ENCODE measurements around the gene SPOCK2.

The SPOCK2 gene

DNA sequence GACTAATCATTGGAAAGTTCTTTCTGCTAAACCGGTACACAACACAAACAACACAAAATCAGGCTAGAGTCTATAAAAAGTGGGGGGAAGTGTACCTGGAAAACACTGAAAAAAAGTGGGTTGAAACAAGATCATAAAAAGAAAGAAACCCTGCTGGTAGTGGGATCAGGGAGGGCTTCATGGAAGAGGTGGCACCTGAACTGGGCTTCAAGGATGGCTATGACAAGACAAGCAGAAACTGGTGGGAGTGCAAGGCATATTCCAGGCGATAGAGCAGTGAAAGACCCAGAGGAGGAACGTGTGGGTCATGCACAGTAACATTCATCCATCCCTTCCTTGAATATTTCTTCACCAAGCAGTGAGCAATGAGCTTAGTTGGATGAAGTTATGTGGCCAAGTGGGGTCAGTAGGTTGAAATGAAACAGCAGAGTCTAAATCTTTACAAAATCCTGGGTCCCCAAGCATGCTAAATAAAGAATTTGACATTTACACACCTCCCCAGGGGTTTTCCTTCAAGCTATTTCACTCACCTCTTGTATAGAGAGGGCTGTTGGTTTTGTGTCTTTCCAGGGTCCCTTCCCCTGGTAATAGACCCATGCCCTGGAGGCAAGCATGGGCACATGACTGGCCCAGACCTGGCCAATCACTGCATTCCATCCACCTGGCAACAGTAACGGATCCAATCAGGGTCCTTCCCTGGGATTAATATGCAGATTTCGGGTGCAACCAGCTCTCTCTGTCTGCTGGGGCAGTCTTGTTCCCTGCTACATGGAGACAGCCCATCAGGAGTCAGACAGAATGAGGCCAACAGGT lies 38.2 kb downstream of the SPOCK2 start:
- no peak overlapping the region for H3K27ac Mint-ChIP-seq
- H3K4me1 Mint-ChIP-seq (ENCODE audit: low read depth), result peaks cover 13% of the 10 kb centered on the region
- no peaks in the 10 kb centered on the region for H3K27me3 Mint-ChIP-seq (ENCODE audit: low read depth)
- H3K4me3 Mint-ChIP-seq, result no peak overlapping the region
- no peaks in the 10 kb centered on the region for H3K9me3 Mint-ChIP-seq
- no peaks in the 10 kb centered on the region for H3K36me3 Mint-ChIP-seq (ENCODE audit: low read depth)

DNA sequence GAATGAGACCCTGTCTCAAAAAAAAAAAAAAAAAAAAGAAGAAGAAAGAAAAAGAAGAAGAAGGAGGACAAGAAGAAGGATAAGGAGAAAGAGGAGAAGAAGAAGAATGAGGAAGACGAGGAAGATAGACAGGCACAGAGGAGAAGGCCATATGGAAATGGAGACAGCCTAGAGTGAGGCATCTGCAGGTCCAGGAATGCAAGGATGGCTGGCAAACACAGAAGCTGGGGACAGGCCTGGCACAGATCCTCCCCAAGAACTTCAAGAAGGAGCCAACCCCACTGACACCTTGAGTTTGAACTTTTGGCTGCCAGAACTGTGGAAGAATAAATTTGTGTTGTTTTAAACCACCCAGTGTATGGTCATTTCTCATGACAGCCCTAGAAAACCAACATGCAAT lies 38.9 kb downstream of the SPOCK2 start:
- H3K4me1 Mint-ChIP-seq (ENCODE audit: low read depth), result peaks cover 10% of the 10 kb centered on the region
- no peaks in the 10 kb centered on the region for H3K9me3 Mint-ChIP-seq
- H3K27ac Mint-ChIP-seq, result no peak overlapping the region
- H3K36me3 Mint-ChIP-seq (ENCODE audit: low read depth), result no peaks in the 10 kb centered on the region
- H3K4me3 Mint-ChIP-seq, result no peak overlapping the region
- H3K27me3 Mint-ChIP-seq (ENCODE audit: low read depth), result no peaks in the 10 kb centered on the region

DNA sequence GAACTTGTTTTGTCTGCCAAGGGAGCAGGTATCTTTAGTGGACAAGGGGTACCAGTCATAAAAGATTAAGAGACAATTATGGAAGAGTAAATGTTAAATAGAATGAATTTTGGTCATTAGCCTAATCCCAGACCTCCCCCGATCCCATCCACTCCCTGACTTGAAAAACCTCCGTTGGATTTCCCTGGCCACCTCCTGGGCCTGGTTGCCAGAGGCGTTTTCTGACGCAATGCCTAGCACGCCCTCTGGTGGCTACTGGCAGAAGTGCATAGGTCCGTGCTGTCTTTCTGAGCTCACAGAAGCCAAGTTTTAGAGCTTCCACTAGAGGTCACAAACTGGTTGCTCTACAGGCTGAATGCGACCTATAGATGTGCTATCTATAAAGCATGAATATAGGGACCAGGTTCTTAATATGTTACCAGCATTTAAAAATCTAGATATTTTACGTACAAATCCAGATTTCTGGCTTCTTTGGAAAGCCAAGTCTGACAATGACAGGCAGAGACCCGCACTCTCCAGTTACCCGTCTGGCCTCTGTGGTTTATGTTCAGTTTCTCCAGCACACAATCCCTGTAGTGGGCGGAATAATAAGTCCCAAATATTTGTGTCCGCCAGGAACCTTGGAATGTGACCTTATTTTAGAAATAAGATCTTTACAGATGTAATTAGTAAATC lies 39.8 kb downstream of the SPOCK2 start:
- no peaks in the 10 kb centered on the region for H3K27me3 Mint-ChIP-seq (ENCODE audit: low read depth)
- peaks cover 10% of the 10 kb centered on the region for H3K4me1 Mint-ChIP-seq (ENCODE audit: low read depth)
- peak overlapping the region; percentile 50 for H3K27ac Mint-ChIP-seq
- H3K4me3 Mint-ChIP-seq, result no peak overlapping the region
- no peaks in the 10 kb centered on the region for H3K9me3 Mint-ChIP-seq
- H3K36me3 Mint-ChIP-seq (ENCODE audit: low read depth), result no peaks in the 10 kb centered on the region

DNA sequence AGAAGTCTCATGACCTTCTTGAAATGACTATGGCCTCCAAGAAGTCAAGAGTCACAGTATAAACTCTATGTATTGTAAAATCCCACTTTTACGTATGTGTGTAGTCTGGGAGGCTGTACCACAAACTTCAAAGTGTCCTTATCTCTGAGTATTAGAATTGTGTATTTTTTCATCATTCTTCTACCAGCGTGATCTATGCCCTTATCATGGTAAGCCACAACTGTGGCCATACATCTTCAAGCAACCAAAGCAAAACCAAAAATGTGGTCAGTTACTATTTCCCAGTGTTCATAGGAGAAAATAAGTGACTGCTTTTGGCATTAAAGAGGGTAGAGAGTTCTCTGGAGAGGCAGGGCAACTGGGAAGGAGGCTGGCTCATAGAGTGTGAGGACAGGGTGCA lies 42.8 kb downstream of the SPOCK2 start:
- Mint-ChIP-seq H3K4me3 (no peak overlapping the region), H3K27ac (no peak overlapping the region), H3K4me1 (ENCODE audit: low read depth) (peaks cover 10% of the 10 kb centered on the region), H3K36me3 (ENCODE audit: low read depth) (no peaks in the 10 kb centered on the region), H3K9me3 (no peaks in the 10 kb centered on the region), H3K27me3 (ENCODE audit: low read depth) (no peaks in the 10 kb centered on the region)

DNA sequence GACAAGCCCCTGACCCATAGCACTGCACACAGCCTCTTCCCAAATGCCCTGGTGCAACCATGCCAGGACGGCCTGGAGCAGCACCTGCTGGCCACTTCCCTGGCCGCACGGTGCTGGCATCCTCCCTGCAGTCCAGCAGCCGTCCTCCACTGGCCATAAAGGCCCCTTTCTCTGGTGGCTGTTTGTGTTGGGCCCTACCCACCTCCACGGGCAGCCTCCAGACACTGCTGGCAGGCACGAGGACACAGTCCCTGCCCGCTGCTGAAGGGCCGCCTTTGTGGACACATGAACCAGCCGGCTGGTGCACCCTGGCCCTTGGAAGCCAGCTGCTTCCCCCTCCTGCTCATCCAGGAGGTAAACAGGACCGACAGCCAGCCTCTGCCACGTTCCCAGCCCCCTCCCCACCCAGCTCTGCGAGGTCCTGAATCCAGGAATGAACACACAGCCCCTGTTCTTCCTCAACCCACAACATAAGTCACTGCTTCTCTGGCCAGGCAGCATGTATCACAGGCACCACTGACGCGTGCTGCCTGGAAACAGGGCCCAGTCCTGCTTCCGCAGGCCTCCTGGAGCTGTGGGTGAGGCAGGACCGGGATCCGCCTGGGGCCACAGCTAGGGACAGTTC lies 43.8 kb downstream of the SPOCK2 start:
- no peak overlapping the region for H3K27ac Mint-ChIP-seq
- peaks cover 10% of the 10 kb centered on the region for H3K4me1 Mint-ChIP-seq (ENCODE audit: low read depth)
- no peaks in the 10 kb centered on the region for H3K9me3 Mint-ChIP-seq
- H3K36me3 Mint-ChIP-seq (ENCODE audit: low read depth), result no peaks in the 10 kb centered on the region
- no peak overlapping the region for H3K4me3 Mint-ChIP-seq
- H3K27me3 Mint-ChIP-seq (ENCODE audit: low read depth), result no peaks in the 10 kb centered on the region

DNA sequence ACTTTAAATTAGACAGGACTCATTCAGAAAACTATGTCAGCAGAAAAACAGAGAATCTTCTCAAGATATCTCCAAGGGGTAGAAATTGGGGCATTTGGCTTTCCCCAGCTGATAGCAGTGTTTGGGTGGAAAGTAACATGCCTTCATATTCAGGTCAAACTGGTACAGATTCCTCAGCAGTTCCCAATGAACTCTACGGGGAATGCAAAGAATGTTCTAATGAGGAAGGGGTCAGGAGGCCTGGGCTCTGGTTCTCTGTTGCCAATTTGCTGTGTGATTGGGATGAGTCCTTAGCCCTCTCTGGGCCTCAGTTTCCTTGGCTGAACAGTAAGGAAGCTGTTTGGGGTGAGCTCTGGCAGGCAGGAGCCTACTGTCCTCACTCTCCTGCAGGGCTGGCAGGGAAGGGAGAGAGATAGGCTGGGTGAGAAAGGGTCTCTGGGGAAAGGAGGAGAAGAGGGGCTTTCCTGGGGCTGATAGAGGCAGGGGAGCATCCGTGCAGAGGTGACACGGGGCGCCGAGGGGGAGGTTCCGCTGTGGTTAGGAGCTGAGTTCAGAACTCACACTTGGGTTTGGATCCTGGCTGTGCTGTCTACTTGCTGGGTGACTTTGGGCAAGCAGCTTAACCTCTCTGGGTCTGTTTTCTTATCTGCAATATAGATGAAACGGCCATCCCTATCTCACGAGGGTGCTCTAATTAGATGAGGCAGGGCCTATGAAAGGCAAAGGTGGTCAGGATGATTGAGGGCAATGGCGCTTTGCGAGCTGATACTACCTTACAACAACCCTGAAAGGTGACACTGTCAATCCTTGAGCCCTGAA lies 45.1 kb downstream of the SPOCK2 start:
- H3K4me1 Mint-ChIP-seq (ENCODE audit: low read depth), result peaks cover 3% of the 10 kb centered on the region
- H3K4me3 Mint-ChIP-seq, result no peak overlapping the region
- no peaks in the 10 kb centered on the region for H3K27me3 Mint-ChIP-seq (ENCODE audit: low read depth)
- H3K9me3 Mint-ChIP-seq, result no peaks in the 10 kb centered on the region
- no peaks in the 10 kb centered on the region for H3K36me3 Mint-ChIP-seq (ENCODE audit: low read depth)
- H3K27ac Mint-ChIP-seq, result no peak overlapping the region

DNA sequence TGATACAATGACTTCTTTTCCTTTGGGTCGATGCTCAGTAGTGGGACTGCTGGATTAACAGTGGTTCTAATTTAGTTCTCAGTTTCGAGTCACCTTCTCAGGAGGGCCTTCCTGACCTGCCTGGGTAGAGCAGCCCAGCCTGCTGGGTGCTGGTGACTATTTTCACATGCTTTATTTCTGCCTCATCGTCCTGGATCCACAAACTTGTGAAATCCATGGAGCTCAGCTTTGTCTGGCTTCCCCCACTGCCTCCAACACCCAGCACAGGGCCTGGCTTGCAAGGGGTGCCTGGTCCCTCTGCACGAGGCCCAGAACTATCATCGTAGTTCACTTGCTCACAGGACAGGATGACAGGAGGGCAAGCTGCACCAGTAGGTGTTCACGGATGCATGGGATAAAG lies 46.9 kb downstream of the SPOCK2 start:
- Mint-ChIP-seq H3K9me3 (no peaks in the 10 kb centered on the region), H3K36me3 (ENCODE audit: low read depth) (no peaks in the 10 kb centered on the region), H3K4me1 (ENCODE audit: low read depth) (peaks cover 3% of the 10 kb centered on the region), H3K4me3 (no peak overlapping the region), H3K27me3 (ENCODE audit: low read depth) (no peaks in the 10 kb centered on the region), H3K27ac (no peak overlapping the region)

DNA sequence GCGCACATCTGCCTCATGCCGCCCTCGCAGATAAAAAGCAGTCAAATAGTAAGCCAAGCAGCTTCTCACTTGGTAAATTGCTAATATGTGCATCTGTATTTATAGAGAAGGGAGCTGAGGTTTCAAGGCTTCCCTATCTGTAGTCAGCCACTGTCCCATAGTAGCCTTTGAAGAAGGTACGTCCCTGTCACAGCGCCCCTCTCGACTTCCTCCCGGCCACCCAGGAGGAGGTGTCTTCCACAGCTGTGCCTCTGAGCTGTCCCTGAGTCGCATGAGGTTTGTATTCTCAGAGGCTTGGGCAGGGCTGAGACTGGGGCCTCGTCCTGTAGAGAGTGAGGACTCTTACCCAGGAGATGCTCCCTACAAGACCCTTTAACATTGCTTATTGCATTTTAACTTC lies 49.0 kb downstream of the SPOCK2 start:
- Mint-ChIP-seq H3K9me3 (no peaks in the 10 kb centered on the region), H3K27ac (no peak overlapping the region), H3K36me3 (ENCODE audit: low read depth) (no peaks in the 10 kb centered on the region), H3K4me3 (no peak overlapping the region), H3K4me1 (ENCODE audit: low read depth) (no peaks in the 10 kb centered on the region), H3K27me3 (ENCODE audit: low read depth) (no peaks in the 10 kb centered on the region)

DNA sequence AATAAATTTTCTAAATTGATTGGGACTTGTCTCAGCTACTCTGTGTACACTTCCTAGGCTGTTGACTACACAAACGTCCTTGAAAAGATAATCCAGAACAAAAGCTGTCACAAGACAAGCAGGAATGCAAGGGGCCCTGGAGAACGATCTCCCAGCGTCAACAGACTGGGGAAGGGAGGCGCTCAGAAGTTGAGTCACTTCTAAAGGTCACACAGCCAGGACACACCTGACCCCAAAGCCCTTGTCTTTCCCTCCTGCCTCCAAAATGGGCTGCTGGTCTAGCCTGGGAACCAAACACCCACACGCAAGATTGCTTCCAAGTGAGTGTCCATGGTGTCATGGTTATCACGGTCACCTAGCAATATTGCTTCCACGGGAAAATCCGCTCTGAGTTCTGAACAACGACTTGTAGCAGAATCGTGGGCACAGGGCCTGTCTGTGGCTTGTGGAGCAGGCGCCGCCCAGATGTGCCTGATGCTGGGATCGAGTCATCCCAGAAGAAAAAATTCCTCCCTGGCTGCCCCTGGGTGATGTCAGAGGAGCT lies 49.8 kb downstream of the SPOCK2 start:
- no peaks in the 10 kb centered on the region for H3K4me1 Mint-ChIP-seq (ENCODE audit: low read depth)
- no peak overlapping the region for H3K27ac Mint-ChIP-seq
- H3K4me3 Mint-ChIP-seq, result no peak overlapping the region
- no peaks in the 10 kb centered on the region for H3K9me3 Mint-ChIP-seq
- no peaks in the 10 kb centered on the region for H3K36me3 Mint-ChIP-seq (ENCODE audit: low read depth)
- no peaks in the 10 kb centered on the region for H3K27me3 Mint-ChIP-seq (ENCODE audit: low read depth)

DNA sequence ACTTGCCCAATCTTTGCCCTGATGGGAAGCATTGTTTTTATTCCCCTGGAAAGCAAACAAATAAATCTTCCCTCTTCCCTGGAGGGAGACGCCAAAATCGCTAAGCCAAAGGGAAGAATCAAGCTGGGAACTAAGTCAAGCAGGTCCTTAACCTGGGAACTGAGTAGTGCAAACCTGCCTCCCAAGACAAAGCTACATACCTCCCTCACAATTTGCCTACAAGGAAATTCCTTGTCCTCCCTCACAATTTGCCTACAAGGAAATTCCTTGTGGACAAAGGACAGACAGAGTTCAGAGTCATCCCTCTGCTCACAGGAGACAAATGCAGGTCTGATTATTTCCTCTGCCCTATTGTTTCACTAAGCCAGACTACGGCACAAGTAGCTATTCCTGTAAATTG lies 50.5 kb downstream of the SPOCK2 start:
- H3K27ac Mint-ChIP-seq, result no peak overlapping the region

DNA sequence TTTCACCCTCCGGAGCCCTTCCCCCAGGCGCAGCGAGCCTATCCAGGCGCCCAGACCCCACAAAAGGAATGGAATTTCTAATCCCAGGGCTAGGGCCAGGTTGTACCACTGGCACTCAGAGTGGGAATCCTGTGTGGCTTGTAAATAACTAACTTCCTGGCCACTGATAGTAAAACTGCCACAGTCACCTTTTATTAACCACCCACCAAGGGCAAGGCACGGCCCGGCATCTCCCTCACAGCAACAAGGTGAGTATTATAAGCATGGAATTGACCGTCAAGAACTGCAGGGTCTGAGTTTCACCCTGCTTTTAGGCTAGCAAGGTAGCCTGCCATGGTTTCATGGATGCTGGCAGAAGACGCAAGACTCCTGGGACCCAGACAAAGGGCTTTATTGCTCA lies 51.1 kb downstream of the SPOCK2 start:
- H3K9me3 Mint-ChIP-seq, result no peaks in the 10 kb centered on the region
- H3K4me1 Mint-ChIP-seq (ENCODE audit: low read depth), result no peaks in the 10 kb centered on the region
- H3K36me3 Mint-ChIP-seq (ENCODE audit: low read depth), result no peaks in the 10 kb centered on the region
- no peak overlapping the region for H3K27ac Mint-ChIP-seq
- no peaks in the 10 kb centered on the region for H3K27me3 Mint-ChIP-seq (ENCODE audit: low read depth)
- H3K4me3 Mint-ChIP-seq, result no peak overlapping the region

More for the DNA sequence above, 50.5 kb downstream of the SPOCK2 start:
- no peaks in the 10 kb centered on the region for H3K9me3 Mint-ChIP-seq
- H3K4me3 Mint-ChIP-seq, result no peak overlapping the region
- no peaks in the 10 kb centered on the region for H3K4me1 Mint-ChIP-seq (ENCODE audit: low read depth)
- no peaks in the 10 kb centered on the region for H3K27me3 Mint-ChIP-seq (ENCODE audit: low read depth)
- no peaks in the 10 kb centered on the region for H3K36me3 Mint-ChIP-seq (ENCODE audit: low read depth)

DNA sequence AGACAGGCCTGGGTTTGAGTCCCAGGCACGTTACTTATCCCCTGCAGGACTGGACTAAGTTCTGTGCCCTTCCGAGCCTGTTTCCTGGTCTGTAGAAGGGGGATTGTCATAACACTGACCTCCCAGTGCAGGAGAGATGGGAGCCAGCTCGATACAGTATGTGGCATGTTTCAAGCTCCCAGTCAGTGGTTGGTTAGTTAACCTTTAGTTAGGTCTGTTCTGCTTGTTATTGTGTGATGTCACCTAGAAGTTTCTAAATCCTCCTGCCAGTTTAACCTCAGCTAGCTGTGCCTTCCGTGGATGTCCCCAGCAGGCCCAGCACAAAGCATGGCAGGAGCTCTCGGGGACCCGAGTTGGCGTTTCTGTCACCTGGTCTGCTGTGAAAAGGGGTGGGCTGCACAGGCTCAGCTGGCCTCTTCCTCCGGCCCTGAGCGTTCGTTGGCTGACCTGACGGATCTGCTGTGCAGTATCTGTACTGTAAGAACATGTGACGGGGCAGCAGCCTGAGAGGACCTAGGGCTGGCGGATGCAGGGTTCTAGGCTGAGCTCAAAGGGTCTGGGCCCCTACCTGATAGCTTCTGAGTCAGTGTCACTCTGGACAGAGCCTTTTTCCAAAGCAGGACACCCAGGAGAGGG lies 53.0 kb downstream of the SPOCK2 start:
- Mint-ChIP-seq H3K4me1 (ENCODE audit: low read depth) (no peaks in the 10 kb centered on the region), H3K27ac (no peak overlapping the region), H3K36me3 (ENCODE audit: low read depth) (no peaks in the 10 kb centered on the region), H3K9me3 (no peaks in the 10 kb centered on the region), H3K4me3 (no peak overlapping the region), H3K27me3 (ENCODE audit: low read depth) (no peaks in the 10 kb centered on the region)

DNA sequence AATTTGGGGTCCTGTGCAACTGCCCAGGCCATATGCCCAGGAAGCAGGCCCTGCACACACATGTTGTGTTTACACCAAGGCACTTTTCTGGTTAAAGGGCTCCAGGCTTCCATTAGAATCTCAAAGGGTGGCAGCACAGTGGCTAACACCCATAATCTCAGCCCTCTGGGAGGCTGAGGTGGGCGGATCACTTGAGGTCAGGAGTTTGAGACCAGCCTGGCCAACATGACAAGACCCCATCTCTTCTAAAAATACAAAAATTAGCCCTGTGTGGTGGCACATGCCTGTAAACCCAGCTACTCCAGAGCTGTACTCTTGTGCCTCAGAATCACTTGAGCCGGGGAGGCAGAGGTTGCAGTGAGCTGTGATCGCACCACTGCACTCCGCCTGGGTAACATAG lies 53.6 kb downstream of the SPOCK2 start:
- Mint-ChIP-seq H3K4me3 (no peak overlapping the region), H3K36me3 (ENCODE audit: low read depth) (no peaks in the 10 kb centered on the region), H3K9me3 (no peaks in the 10 kb centered on the region), H3K27ac (no peak overlapping the region), H3K27me3 (ENCODE audit: low read depth) (no peaks in the 10 kb centered on the region), H3K4me1 (ENCODE audit: low read depth) (no peaks in the 10 kb centered on the region)

DNA sequence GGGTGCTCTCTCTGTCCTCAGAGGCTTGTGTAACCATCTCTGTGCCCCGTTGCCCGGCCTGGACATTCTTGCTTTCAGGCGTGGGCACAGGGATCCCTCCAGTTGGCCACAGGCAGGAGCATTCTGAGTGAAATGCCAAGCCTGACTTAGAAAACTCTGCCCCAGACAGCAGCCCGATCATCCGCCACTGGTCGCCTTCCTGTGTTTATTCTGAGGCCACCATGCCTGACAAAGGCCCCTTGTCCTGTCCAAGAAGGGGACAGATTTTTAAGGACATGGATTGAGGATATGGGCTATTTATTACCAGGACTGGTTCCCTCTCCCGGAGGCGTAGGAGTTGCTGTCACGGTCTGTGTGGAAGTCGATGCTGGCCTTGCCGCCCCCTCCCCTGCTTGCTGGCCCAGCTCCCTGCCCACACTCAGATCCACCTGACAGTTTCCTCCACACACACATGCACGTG lies 54.3 kb downstream of the SPOCK2 start:
- H3K9me3 Mint-ChIP-seq, result no peaks in the 10 kb centered on the region
- H3K27me3 Mint-ChIP-seq (ENCODE audit: low read depth), result no peaks in the 10 kb centered on the region
- no peaks in the 10 kb centered on the region for H3K36me3 Mint-ChIP-seq (ENCODE audit: low read depth)
- H3K4me3 Mint-ChIP-seq, result no peak overlapping the region
- H3K4me1 Mint-ChIP-seq (ENCODE audit: low read depth), result no peaks in the 10 kb centered on the region
- H3K27ac Mint-ChIP-seq, result no peak overlapping the region
